ENCODE results near the gene ATF4.

GRCh38 chr22:39534591-39535356, 14.4 kb downstream of the ATF4 start:
- TF ChIP-seq CTCF (IDR thresholded peaks at IDR 0.05) (peak; percentile 89), SIN3A (IDR thresholded peaks at IDR 0.05; ENCODE audit: borderline replicate concordance, insufficient read depth, low read depth, low read length) (no peak), TCF7L2 (IDR thresholded peaks at IDR 0.05; ENCODE audit: low read depth, low read length) (no peak), POLR2AphosphoS5 (IDR thresholded peaks at IDR 0.05; ENCODE audit: low read depth, low read length) (no peak), REST (IDR thresholded peaks at IDR 0.05; ENCODE audit: insufficient read depth in 1 of 2, low read depth in 2 of 2, low read length in 1 of 2) (no peak)

All from Panc1 (cell line).